Measurements from ENCODE around the gene MAP7D1.
A peak's percentile ranks its signal among the peaks of the same experiment; 100 is the strongest.
"Not testable (repeated sequence)": the region's sequence is repeated elsewhere in the genome, so short reads cannot be mapped to it uniquely, and the experiment has no call there.

Gene MAP7D1

DNA sequence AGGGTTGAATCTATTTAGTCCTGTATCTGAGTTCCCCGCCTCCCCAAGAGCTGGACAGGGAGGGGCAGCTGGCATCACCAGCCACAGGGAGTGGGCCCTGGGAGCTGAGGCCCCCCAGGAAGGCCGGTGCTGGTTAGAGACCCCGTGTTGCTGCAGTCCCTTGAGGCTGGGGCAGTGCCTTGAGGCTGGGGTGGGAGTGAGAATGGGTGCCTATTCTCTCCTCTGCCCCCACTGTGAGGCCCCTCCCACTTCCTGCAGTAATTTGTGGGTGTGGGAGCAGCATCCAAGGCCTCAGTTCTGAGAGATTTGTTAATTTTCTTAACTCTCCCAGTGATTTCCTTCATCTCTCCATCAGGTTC, 4.1 kb upstream of the MAP7D1 start:
- no peak for DNase-seq (ENCODE audit: low read depth)

DNA sequence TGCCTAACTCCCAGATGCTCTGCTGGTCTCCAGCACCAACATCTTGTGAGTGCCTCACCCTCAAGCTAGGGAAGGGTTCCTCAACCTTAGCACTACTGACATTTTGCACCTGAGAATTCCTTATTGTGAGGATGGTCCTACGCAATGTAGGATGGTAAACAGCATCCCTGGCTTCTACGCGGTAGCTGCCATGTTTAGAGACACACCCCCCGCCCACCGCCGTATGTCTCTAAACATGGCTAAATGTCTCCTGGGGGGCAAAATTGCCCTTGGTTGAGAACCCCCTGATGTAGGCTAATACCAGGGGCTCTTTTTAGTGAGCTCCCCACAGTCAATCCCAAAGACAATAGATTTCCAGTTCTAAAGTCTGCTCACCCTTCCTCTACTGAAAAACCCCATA, 2.5 kb upstream of the MAP7D1 start:
- no peak for DNase-seq (ENCODE audit: low read depth)

DNA sequence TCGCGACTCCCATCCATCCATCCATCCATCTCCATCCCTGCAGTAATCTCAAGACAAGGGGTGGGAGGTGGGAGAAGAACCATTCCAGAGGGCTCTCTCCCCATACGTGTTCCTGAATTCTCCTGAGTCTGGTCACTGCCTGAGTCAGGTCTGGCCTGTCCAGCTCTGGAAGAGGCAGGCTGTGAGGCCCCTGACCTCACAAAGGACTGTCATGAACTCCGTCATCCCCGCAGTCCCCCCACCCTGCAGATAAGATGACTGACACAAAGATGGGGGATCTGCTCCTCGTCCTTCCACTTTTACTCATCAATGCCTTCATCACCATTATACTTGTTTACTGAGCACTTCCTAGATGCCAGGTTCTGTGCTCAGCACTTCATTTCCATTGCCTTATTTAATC, 1.6 kb upstream of the MAP7D1 start:
- DNase-seq (ENCODE audit: low read depth) = no peak

- no peak for DNase-seq (ENCODE audit: low read depth)
These were observed 1.1 kb upstream of the MAP7D1 start for GRCh38 chr1:36154765-36155407.

GRCh38 chr1:36156329-36157114, 562 bp downstream of the MAP7D1 start:
- peak; percentile 41 for DNase-seq (ENCODE audit: low read depth)

GRCh38 chr1:36157115-36157903, 1.3 kb downstream of the MAP7D1 start:
- DNase-seq (ENCODE audit: low read depth) = no peak

DNA sequence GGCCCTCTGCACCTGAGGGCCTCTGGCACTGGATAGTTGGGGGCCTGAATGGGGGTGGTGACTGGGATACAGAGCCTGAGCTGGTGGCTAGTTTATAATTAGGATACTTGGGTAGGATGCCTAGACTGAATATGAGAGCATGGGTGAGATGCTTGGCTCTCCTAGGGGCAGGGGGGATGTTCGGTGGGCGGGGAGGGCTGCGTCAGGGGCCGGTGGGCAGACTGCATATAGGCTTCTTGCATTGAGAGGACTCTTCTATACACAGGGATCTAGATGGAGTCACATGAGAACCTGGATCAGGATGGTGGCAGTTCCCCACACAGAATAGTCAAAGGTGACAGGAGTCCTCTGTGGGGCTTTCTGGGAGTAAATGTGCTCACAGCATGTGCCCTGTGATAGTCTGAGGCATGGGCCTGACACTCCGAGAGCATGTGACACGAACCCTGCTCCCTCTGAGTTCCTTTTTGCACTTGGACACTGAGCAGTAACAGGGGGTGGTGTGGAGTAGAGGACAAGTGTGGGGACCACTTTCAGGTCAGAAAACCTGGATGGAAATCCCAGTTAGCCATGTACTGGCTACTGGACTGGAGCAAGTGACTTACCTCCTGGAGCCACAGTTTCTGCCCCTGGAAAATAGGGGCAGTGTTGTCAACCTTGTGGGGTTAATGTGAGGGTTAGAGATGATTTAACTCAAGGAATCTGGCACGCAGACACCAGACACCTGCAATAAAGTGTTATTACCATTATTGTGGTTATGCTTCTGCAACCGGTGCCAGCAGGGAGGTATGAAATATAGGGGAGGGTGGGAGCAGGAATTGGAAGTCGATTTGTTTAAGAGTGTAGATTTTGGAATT, 2.2 kb downstream of the MAP7D1 start:
- DNase-seq (ENCODE audit: low read depth) = no peak

GRCh38 chr1:36158827-36159252, 2.9 kb downstream of the MAP7D1 start:
- not testable (repeated sequence) for DNase-seq (ENCODE audit: low read depth)

- no peak for DNase-seq (ENCODE audit: low read depth)
These were observed 3.8 kb downstream of the MAP7D1 start for GRCh38 chr1:36159614-36160387.

DNA sequence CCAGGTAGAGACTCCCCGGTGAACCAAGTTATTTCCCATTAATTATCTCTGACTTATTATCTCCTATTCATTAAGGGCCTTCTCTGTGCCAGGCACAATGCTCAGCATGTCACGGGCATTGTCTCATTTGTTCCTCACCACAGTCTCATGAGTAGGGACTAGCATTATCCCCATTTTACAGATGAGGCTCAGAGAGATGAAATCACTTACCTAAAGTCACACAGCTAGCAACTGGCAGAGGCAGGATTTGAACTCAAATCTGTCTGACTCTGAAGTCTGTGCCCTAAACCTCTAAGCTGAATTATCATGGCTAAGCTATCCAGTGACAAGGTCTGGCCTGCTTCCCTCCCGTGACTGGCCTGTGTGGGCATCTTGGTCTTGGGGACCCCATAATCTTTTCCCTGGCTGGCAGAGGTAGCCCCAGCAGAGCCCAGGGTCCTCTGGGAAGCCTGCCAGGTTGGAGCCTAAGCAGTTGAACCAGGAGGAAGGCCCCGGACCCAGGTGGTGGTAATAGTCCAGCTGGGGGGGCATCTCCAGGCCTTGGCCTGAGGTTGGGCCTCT, 4.5 kb downstream of the MAP7D1 start:
- no peak for DNase-seq (ENCODE audit: low read depth)

DNA sequence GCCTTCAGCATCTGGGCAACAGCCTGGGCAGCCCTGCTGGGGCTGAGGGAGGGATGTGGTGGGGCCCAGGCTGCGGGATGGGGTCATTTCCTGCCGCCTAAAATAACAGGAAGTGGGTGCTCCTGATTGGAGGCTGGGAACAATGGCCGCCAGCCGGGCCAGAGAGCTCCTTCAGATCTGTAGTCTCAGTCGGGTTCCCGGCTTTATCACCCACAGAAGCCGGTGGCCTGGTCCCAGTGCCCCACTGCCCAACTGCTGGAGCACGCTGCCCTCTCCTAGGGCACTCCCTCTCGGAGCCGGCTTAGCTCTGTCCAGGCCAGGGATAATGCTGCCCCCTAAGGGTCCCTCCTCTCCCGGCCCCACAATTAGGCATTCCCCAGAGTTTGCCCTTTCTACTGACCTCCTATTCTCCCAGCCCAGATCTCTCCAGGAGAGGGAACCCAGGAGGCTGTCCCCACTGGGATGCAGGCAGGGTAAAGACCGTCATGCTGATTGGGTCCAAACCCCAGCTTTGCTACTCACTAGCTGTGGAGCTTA, 5.1 kb downstream of the MAP7D1 start:
- DNase-seq (ENCODE audit: low read depth) = peak; percentile 56

DNA sequence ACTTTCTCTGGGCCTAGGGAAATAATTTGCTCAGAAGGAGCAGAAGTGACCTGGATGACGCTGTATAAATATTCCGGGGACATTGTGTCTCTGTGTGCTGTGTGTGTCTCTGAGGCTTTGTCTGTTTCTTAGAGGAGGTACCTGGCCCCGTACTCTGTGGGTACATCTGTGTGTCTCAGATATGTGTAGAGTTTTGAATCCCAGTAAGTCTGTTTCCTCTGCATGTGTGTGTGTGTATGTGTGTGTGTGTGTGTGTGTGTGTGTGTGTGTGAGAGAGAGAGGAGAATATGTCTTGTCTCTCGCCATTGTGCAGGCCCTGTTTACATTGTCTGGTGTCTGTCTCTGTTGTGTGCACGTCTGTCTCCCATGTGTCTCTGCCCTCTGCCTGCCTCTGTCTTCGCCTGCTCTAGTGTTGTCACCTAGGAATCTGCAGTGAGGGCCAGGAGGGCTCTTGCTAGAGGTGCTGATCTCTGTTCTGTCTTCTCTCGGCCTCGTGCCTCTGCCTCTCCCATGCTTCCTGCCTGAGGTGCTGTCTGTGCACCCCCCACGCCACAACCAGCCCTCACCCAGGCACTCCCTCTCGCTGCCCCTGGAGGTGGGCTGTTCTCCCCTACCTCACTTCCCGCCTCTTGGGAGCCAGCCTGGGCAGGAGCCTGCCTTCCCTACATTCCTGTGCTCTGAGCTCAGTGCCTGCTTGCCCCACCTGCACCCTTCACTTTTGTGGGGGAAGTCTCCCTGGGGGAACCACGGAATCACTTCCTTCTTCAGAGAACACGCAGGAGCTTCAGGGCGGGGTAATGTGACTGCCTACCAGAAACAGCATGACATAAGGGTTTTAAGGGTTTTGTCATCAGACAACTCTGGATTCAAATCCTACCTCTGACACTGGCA, 5.9 kb downstream of the MAP7D1 start:
- DNase-seq (ENCODE audit: low read depth) = no peak

DNA sequence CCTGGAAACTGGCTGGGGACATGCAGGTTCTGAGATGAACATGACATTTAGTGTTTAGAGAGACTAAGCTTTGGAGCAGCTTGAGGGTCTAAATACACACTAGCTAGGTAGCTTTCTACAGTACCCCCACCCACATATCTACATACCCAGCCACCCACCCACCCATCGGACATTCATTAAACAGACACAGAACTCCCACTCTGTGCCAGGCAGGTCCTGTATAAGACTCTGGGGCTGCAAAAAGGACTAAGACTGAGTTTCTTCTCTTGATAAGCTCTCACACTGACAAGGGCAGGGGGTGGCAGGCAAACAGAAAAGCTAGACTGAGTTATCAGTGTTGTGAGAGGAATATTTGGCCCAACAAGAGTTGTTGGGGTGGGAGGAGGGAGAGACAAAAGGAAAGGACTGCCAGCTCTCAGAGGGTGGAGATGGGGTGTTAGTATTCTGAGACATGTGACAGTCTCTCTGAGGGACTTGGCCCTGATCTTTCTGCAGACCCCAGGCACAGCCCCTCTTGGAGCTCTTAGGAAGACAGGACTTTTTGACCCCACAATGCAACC, 6.8 kb downstream of the MAP7D1 start:
- no peak for DNase-seq (ENCODE audit: low read depth)

DNA sequence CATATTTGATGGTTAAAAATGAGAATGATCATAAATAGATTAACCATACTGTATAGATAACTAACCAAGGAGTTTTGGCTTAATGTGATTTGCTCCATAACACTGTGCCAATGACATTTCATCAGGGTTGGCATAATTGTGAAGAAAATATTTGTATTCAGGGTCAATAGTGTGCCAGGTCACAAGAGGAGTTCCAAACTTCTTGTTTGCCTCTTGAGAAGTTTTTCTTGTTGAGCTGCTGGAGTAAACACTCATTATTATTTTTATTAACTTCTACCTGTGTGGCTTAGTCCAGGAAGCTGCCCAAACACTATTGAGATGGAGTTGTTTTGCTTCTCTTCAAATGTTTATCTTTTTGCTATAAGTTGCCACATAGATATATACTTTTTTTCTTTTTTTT, 7.5 kb downstream of the MAP7D1 start:
- no peak for DNase-seq (ENCODE audit: low read depth)

- DNase-seq (ENCODE audit: low read depth) = no peak
These were observed 8.4 kb downstream of the MAP7D1 start for GRCh38 chr1:36164361-36164760.

DNA sequence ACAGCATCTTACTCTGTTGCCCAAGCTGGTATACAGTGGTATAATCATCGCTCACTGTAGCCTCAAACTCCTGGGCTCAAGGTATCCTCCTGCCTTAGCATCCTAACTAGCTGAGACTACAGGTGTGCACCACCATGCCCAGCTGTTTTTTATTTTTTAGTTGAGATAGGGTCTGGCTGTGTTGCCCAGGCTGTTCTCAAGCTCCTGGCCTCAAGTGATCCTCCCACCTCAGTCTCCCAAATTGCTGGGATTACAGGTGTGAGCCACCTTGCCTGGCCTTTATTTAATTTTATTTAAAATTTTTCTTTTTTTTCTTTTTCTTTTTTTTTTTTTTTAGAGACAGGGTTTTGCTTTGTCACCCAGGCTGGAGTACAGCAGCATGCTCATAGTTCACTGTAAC, 9.2 kb downstream of the MAP7D1 start:
- DNase-seq (ENCODE audit: low read depth) = no peak

- no peak for DNase-seq (ENCODE audit: low read depth)
These were observed 10.2 kb downstream of the MAP7D1 start for GRCh38 chr1:36166136-36166535.

GRCh38 chr1:36166938-36167905, 11.3 kb downstream of the MAP7D1 start:
- peak; percentile 39 for DNase-seq (ENCODE audit: low read depth)
